ENCODE measurements around the gene CCDC181. TPM values are rescaled to one million over a fixed set of nuclear protein-coding genes. Genes with fewer than 3 reads are reported as not detected.

The CCDC181 gene
- polyA plus RNA-seq (2012; ENCODE audit: low read depth, missing spikeins) = 0.18 TPM

GRCh38 chr1:169427081-169427641 is at the start of gene CCDC181:
TSS of gene CCDC181 (minus strand) at chr1:169427474. CDS start at chr1:169424927, 2,547 bp downstream.
- peak; percentile 54 for FAIRE-seq
- peak; percentile 17 for DNase-seq (ENCODE audit: insufficient read length, low spot score)
- no peak for TF ChIP-seq PAX5 (IDR thresholded peaks at IDR 0.05; ENCODE audit: insufficient read depth, low read length, severe bottlenecking)
- TF ChIP-seq POLR2A (IDR thresholded peaks at IDR 0.05; ENCODE audit: low read depth, low read length) = no peak
- TF ChIP-seq POU2F2 (IDR thresholded peaks at IDR 0.05; ENCODE audit: low read depth, low read length) = no peak
- TF ChIP-seq TAF1 (IDR thresholded peaks at IDR 0.05; ENCODE audit: low read depth, low read length) = no peak
- TF ChIP-seq POLR2AphosphoS5 (IDR thresholded peaks at IDR 0.05; ENCODE audit: low read depth, low read length) = no peak
- TF ChIP-seq SPI1 (IDR thresholded peaks at IDR 0.05; ENCODE audit: low read depth, low read length) = no peak

- DNase-seq (ENCODE audit: insufficient read length, low spot score) (no peak), FAIRE-seq (no peak)
- TF ChIP-seq POLR2AphosphoS5 (IDR thresholded peaks at IDR 0.05; ENCODE audit: low read depth, low read length) = no peak
- no peak for TF ChIP-seq SPI1 (IDR thresholded peaks at IDR 0.05; ENCODE audit: low read depth, low read length)
- TF ChIP-seq POU2F2 (IDR thresholded peaks at IDR 0.05; ENCODE audit: low read depth, low read length) = no peak
- no peak for TF ChIP-seq PAX5 (IDR thresholded peaks at IDR 0.05; ENCODE audit: insufficient read depth, low read length, severe bottlenecking)
- no peak for TF ChIP-seq POLR2A (IDR thresholded peaks at IDR 0.05; ENCODE audit: low read depth, low read length)
- TF ChIP-seq TAF1 (IDR thresholded peaks at IDR 0.05; ENCODE audit: low read depth, low read length) = no peak
Measured at GRCh38 chr1:169475806-169476387, 48.6 kb upstream of the CCDC181 start.

- no peak for FAIRE-seq
- DNase-seq (ENCODE audit: insufficient read length, low spot score) = no peak
Measured at GRCh38 chr1:169474302-169474995, 47.2 kb upstream of the CCDC181 start.

DNA sequence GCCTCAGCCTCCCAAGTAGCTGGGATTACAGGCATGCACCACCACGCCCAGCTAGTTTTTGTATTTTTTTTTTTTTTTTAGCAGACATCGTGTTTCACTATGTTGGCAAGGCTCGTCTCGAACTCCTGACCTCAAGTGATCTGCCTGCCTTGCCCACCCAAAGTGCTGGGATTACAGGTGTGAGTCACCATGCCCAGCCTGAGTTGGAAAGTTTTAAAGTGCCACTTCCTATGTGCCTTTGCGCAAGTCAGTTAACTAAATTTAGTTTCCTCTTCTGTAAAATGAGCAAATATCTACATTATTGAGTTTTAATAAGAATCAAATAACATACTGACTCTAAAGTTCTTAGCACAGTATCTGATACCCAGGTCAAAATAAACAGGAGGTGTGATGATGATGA is 46.1 kb upstream of the CCDC181 start:
- no peak for FAIRE-seq
- no peak for DNase-seq (ENCODE audit: insufficient read length, low spot score)
- TF ChIP-seq TAF1 (IDR thresholded peaks at IDR 0.05; ENCODE audit: low read depth, low read length) (no peak), SPI1 (IDR thresholded peaks at IDR 0.05; ENCODE audit: low read depth, low read length) (no peak), POLR2AphosphoS5 (IDR thresholded peaks at IDR 0.05; ENCODE audit: low read depth, low read length) (no peak), POLR2A (IDR thresholded peaks at IDR 0.05; ENCODE audit: low read depth, low read length) (no peak), PAX5 (IDR thresholded peaks at IDR 0.05; ENCODE audit: insufficient read depth, low read length, severe bottlenecking) (no peak), POU2F2 (IDR thresholded peaks at IDR 0.05; ENCODE audit: low read depth, low read length) (no peak)

More at GRCh38 chr1:169474302-169474995, 47.2 kb upstream of the CCDC181 start:
- TF ChIP-seq POLR2AphosphoS5 (IDR thresholded peaks at IDR 0.05; ENCODE audit: low read depth, low read length) (no peak), POLR2A (IDR thresholded peaks at IDR 0.05; ENCODE audit: low read depth, low read length) (no peak), SPI1 (IDR thresholded peaks at IDR 0.05; ENCODE audit: low read depth, low read length) (no peak), PAX5 (IDR thresholded peaks at IDR 0.05; ENCODE audit: insufficient read depth, low read length, severe bottlenecking) (no peak), POU2F2 (IDR thresholded peaks at IDR 0.05; ENCODE audit: low read depth, low read length) (no peak), TAF1 (IDR thresholded peaks at IDR 0.05; ENCODE audit: low read depth, low read length) (no peak)

DNA sequence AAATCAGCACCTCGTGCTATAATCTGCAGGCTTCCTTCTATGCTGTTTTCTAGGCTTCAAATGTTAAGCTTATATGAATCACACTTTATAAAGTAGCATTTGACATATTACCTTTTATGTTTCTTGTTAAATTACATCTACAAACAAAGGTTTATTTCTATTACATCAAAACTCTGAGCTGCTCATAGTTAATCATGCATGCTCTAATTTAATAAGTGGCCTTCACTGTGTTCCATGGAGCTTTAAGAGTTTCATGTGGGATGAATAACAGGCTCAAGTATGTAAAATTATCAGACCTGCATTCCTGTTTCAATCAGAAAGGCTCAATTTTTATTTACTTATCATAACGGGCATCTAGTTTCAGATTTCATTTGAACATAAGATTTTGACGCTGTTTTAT is 45.5 kb upstream of the CCDC181 start:
- FAIRE-seq (no peak), DNase-seq (ENCODE audit: insufficient read length, low spot score) (no peak)
- no peak for TF ChIP-seq PAX5 (IDR thresholded peaks at IDR 0.05; ENCODE audit: insufficient read depth, low read length, severe bottlenecking)
- no peak for TF ChIP-seq POLR2A (IDR thresholded peaks at IDR 0.05; ENCODE audit: low read depth, low read length)
- TF ChIP-seq POLR2AphosphoS5 (IDR thresholded peaks at IDR 0.05; ENCODE audit: low read depth, low read length) = no peak
- no peak for TF ChIP-seq SPI1 (IDR thresholded peaks at IDR 0.05; ENCODE audit: low read depth, low read length)
- no peak for TF ChIP-seq TAF1 (IDR thresholded peaks at IDR 0.05; ENCODE audit: low read depth, low read length)
- TF ChIP-seq POU2F2 (IDR thresholded peaks at IDR 0.05; ENCODE audit: low read depth, low read length) = no peak

GRCh38 chr1:169468982-169469381 is 41.7 kb upstream of the CCDC181 start:
- no peak for TF ChIP-seq SPI1 (IDR thresholded peaks at IDR 0.05; ENCODE audit: low read depth, low read length)
- TF ChIP-seq POU2F2 (IDR thresholded peaks at IDR 0.05; ENCODE audit: low read depth, low read length) = no peak
- no peak for TF ChIP-seq PAX5 (IDR thresholded peaks at IDR 0.05; ENCODE audit: insufficient read depth, low read length, severe bottlenecking)
- no peak for TF ChIP-seq TAF1 (IDR thresholded peaks at IDR 0.05; ENCODE audit: low read depth, low read length)
- TF ChIP-seq POLR2AphosphoS5 (IDR thresholded peaks at IDR 0.05; ENCODE audit: low read depth, low read length) = no peak
- TF ChIP-seq POLR2A (IDR thresholded peaks at IDR 0.05; ENCODE audit: low read depth, low read length) = no peak
- FAIRE-seq (no peak), DNase-seq (ENCODE audit: insufficient read length, low spot score) (no peak)

DNA sequence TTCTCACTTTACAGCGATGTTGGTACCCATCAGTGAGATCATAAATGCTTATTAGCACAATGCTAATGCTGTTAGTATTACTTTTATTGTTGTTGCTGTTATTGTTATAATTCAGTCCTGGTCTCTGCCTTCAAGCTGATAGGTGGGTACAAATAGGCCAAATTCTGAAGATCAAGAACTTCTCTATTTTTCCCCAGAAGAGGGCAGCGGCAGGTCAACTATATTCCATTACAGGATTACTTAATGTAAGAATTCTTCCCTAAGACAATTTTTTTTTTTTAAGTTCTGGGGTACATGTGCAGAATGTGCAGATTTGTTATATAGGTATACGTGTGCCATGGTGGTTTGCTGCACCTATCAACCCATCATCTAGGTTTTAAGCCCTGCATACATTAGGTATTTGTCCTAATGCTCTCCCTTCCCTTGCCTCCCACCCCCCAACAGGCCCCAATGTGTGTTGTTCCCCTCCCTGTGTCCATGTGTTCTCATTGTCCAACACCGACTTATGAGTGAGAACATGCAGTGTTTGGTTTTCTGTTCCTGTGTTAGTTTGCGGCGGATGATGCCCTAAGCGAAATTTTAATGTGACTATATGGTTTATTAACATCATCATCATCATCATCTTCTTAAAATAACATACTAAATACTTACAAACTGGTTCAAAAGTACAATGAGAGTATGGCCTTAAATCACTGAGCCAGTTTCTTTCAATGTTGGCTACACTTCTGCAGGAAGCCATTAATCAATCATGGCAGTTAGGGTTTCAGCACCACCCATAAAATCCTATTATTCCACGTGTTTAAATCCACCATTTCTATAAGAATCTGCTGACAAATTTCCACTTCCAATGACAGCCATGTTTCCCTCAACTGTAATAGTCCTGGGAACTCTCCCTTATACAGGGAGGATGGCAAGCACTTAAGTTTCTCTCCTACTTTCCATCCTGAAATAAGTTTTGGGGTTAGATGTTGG is 39.3 kb upstream of the CCDC181 start:
- no peak for FAIRE-seq
- DNase-seq (ENCODE audit: insufficient read length, low spot score) = no peak
- TF ChIP-seq PAX5 (IDR thresholded peaks at IDR 0.05; ENCODE audit: insufficient read depth, low read length, severe bottlenecking) (no peak), POU2F2 (IDR thresholded peaks at IDR 0.05; ENCODE audit: low read depth, low read length) (no peak), TAF1 (IDR thresholded peaks at IDR 0.05; ENCODE audit: low read depth, low read length) (no peak), POLR2A (IDR thresholded peaks at IDR 0.05; ENCODE audit: low read depth, low read length) (no peak), POLR2AphosphoS5 (IDR thresholded peaks at IDR 0.05; ENCODE audit: low read depth, low read length) (no peak), SPI1 (IDR thresholded peaks at IDR 0.05; ENCODE audit: low read depth, low read length) (no peak)

GRCh38 chr1:169465281-169465680 is 38.0 kb upstream of the CCDC181 start:
- FAIRE-seq (no peak), DNase-seq (ENCODE audit: insufficient read length, low spot score) (no peak)
- TF ChIP-seq POU2F2 (IDR thresholded peaks at IDR 0.05; ENCODE audit: low read depth, low read length) = no peak
- TF ChIP-seq POLR2AphosphoS5 (IDR thresholded peaks at IDR 0.05; ENCODE audit: low read depth, low read length) = no peak
- no peak for TF ChIP-seq POLR2A (IDR thresholded peaks at IDR 0.05; ENCODE audit: low read depth, low read length)
- no peak for TF ChIP-seq TAF1 (IDR thresholded peaks at IDR 0.05; ENCODE audit: low read depth, low read length)
- TF ChIP-seq PAX5 (IDR thresholded peaks at IDR 0.05; ENCODE audit: insufficient read depth, low read length, severe bottlenecking) = no peak
- no peak for TF ChIP-seq SPI1 (IDR thresholded peaks at IDR 0.05; ENCODE audit: low read depth, low read length)

Data from GM12891 (cell line).